Activated CD8-positive, alpha-beta memory T cell treated with anti-CD3 and anti-CD28 coated beads for 48 hours (primary cell): Measurements from ENCODE around the gene TRPC3.

ENCODE experiments used
- DNase-seq, 3 experiments: peaks; one replicate each; pipeline ENCODE4 v3.0.0-alpha.2; 2020; ENCODE audit warnings: low read depth in 2 of 3, low spot score in 2 of 3

The TRPC3 gene

DNA sequence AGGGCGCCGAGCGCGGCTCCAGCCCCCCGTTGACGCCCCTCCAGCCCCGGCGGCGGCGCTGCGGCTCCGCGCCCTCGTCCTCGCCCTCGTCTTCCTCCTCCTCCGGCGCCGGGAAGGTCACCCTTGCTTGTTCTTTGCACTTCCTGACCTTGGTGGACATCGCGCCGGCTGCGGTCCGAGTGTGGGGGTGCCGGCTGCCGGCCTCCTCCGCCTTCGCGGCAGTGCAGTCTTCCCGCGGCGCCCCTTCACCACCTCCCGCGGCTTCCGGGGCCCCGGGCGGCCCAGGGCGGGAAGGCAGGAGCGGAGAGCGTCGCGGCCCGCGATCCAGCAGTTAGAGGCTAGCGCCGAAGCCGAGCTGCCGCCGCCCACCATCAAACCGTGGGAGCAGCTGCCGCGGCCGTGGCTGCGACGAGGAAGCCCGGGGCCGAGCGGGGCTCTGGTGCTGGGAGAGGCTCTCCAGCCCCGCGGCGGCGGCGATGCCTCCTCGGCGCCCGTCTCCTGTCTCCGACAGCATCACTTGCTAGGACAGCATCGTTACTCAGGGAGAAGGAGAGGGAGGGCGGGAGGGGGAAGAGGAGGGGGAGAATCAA lies at the start of gene TRPC3:
TRPC3 (minus strand) TSS at position 540 of the 590 bp plus-strand sequence; CDS start at position 160, 380 bp downstream.
- DNase-seq: peak; percentile 4 to 14 (median 6)

DNA sequence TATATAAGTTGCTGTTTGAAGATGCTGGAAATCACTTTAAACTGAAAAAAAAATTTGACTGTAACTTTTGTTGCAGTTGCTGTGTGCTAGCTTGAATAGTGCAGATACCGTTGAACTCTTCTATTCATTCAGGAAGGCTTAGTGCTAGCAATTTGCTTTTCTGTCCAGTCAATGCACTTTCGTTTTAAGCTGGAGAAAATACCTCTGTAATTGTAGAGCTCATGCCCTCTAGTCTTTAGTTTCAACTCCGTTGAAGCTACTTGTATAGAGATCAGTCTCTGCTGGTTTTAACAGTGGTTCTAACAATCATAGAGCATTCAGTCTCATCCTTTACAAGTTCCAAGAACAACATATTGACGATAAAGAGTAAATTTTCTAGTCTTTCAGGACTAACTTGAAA lies 49.0 kb upstream of the TRPC3 start:
- DNase-seq: no peak

DNA sequence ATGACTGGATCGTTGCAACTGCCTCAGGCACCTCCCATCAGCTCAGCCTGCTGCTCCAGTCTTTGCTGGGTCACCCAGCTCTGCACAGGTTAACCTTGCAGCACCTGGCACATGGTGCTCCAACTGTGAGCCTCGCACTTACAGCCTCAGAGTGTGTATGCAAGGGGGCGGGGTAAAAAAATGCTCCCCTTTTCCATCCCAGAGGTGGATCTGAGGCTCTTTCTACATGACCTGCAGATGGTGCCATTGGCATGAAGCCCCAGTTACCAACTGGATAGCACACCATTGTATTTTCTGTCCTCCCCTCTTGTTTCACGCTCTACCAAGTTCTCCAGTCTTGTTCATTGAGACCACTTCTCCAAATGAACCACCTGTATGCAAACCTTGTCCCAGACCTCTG lies 46.2 kb upstream of the TRPC3 start:
- DNase-seq: no peak

DNA sequence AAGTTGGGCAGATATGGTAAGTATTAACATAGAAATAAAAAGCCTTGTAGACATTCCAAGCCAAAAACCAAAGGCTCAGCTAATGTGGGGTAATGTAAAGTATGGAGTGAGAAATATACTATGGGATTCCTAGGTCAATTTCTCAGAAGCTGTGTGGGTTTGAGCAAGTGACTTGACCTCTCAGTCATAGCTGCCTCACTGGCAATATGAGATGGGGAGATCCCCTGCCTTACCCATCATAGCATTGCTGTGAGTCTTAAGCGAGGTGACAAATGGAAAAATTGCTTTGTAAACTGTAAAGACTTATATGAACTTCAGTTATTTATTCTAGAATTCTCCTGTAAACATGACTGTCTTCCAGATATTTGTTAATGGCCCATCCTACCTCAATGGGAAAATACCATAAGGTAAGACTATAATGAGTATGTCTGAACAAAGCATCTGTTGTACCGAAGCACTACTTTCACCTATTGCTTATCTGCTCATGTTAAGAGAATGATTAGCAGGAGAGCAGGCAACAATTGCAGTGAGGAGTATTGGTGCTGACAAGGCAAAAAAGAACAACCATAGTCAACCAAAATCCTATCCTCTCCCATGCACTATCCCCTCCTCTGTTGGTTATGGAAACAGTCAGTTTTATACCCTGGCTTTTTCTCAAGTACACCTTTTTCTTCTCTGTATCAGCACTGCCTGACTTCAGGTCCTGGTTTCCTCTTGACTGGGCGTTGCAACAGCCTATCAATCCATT lies 44.1 kb upstream of the TRPC3 start:
- no peak for DNase-seq

DNA sequence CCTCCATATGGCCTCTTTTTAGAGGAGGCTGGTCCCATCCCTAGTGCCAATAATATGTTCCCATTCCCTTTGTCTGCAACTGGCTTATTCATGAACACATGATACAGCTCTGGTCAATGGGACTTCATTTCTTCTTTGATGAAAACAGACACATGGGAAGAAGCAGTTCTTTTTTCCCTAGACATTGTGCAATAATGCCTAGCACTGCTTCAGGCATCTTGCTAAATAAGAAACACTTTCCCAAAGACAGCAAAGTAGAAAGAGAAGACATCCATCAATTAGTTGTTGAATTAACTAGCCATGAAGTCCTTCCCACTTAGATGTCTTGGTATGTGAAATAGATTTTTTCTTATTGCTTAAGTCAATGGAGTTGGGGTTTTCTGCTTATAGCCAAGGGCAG lies 40.1 kb upstream of the TRPC3 start:
- DNase-seq: no peak

DNA sequence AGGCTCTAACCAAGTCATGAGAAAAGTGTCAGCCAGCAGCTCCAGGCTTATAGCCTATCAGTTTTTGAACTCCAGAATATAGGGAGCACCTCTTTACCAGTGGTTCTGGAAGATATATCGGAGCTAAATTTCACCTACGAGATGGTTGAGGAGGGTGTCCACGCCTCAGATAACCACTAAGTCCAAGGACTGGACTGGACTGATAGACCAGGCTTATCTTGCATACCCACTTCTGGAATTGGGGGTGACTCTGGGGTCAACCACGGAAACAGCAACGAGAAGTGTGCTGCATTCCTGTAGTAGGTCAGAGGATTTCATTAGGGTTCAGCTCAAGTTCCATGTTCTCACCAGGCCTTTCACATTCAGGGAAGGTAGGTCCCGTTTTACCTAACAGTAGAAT lies 38.6 kb upstream of the TRPC3 start:
- DNase-seq: no peak

DNA sequence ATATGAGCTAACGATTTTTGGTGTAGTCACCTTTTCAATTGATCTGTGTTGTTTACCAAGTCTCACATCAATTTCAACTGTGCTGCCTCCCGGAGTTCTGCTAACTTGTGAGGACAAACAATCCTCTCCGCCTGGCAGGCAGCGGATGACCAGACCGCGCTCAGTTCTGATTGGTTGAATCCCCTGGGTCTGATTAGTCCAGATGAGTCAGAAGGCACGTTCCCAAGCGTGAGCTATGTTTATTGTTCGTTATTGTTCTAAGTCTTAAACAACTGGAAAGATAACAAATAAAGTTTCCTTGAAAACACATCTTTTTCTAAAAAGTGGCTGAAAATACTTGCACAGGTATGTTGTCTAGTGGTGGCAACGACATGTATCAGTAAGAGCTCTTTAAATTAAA lies 37.9 kb upstream of the TRPC3 start:
- DNase-seq: no peak

DNA sequence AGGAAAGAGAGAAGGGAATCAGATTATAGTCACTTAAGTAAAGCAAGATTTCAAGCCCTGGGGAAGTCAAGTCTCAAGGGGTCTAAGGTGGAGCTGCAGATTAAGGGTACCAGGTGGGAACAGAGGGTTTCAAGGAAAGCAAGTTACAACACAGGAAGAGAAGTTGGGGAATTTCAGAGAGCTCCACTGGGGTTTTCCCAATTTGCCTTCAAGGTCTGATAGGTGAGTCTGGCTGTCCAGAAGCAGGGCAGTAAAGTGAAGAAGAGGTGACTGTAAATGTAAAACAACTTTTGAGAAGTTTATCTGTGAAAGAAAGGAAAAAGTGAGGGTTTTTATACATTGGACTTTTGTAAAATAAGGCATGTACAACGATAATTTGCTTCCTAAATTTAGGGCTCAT lies 37.1 kb upstream of the TRPC3 start:
- no peak for DNase-seq

DNA sequence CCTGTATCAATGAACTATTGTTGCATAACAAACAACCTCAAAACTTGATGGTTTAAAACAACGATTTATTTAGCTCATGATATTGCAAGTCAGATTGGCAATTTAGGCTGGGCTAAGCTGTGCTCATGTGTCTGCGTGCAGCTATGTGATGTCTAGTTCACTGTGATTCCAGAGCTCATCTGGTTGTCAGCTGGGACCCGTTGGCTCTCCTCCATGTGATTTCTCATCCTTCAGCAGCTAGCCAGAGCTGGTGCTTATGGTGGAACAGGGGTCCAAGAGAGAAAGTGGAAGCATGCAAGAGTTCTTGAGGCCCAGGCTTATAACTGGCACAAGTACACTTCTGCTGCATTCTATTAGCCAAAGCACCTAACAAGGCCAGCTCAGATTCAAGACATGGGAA lies 28.8 kb upstream of the TRPC3 start:
- no peak for DNase-seq

DNA sequence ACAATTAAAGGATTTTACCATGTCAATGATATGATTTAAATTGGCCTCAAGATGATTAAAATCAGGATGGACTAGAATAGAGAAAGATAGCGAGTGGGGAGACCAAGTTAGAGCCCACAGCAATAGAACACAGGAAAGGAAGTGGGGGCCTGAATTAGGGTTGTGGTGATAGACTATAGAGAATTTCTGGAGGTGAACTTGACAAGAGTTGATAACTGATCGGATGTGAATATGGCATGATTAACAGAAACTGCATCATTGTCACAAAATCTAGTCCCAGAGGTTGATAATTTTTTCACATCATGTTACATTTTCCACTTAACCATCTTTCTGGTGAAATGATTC lies 26.3 kb upstream of the TRPC3 start:
- no peak for DNase-seq

DNA sequence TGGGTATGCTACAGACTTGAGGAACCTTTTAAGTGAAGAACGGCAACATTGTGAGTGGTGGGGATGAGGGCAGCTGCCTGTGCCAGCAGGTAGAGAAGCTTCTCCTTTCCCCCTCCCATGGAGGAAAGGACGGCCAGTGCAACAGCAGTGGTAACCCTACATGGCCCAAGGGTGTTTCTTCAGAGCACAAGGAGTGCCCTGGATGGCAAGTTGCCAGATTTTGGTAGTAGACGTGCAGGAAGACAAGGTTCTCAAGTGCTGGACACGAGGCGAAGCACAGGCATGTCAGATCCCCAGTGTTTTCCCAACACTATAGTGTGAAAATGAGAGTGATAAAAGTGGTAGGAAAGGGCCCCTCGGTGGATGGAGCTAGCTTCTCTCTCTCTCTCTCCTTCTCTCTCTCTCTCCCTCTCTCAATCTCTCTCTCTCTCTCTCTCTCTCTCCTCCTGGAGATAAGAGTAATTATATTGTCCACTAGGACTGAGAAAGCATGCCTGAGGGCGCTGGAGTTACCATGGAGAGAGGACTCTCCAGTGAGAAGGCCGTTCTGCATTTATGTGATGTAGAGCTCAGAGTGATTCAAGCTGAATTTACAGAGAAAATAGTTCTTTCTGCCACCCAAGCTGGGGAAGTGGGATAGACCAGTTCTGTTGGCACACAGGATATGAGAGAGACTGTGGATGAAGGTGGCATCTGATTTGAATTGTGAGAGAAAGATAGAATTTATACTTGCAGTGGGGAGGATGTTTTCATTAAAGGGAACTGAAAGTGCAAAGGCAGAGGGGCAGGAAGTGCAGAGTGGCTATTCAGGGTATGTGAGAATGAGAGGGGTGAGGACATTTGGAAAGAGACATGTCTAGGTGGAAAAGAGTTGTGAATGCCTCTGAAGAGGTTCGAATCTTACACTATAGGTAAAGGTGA lies 25.7 kb upstream of the TRPC3 start:
- DNase-seq: no peak

DNA sequence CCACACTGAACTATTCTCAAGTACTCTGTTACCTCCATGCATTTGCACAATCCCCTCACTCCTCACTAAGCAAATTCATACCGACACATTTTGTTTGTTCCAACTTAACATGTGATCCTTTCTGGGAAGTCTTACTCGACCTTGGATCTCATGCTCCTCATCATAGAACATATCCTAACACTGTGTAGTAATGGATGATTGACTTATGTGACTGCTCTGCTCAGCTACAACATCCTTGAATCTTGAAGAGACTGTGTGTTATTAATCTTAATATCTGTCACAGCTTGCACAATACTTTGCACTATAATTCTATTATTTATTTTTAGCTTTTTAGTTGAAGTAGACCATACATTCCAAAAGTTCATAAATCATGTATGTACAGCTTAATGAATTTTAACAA lies 23.9 kb upstream of the TRPC3 start:
- no peak for DNase-seq

DNA sequence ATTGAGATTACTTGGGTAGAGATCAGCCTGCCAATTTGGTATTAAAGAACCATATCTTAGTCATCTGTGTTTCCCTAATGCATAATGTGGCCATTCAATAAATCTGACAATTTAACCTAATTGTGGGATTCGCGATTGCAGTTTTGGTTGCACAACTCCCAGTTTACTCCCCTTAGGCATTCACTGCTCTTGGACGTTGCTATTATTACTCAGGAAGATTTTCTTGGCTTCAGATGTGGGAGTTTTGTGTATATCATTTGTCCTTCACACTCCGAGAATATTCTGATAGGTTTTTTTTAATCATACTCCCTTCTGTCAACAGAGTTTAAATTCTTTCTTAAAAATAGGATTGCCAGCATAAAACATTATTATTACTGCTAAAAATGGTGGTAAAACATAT lies 22.0 kb upstream of the TRPC3 start:
- DNase-seq: no peak

DNA sequence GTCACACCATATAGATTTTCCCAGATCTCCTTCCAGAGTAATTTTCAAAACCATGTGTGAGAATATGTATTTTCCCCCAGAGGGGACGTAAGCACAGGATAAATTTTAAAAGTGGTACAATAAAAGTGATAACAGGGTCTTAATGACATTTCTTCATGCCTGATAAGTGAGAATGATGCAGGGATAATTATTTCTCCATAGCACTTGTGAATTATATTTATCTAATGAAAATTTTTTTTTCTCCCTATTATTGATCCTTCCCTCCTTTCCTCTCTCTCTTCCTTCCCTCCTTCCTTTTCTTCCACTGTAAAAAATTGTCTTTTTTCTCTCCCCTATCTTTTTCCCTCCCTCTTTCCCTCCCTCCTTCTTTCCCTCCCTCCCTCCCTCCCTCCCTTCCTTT lies 17.0 kb upstream of the TRPC3 start:
- no peak for DNase-seq

DNA sequence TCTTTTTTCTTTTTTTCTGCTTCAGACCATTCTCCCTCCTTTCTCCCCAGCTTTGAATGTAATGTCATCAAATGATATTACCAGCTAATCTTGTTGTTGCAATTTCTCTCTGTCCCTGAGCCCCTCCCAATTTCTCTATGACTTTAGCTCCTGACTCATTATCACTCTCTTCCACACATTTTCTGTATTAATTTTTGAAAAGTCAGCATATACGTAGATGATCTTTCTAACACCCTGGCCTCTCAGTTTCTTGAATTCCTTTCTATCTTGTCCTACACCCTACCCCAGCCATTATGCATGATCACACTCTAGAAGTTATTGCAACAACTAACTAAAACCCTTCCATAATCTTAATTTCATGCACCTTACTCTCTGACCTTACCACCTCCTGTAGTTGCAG lies 13.1 kb upstream of the TRPC3 start:
- DNase-seq: no peak

DNA sequence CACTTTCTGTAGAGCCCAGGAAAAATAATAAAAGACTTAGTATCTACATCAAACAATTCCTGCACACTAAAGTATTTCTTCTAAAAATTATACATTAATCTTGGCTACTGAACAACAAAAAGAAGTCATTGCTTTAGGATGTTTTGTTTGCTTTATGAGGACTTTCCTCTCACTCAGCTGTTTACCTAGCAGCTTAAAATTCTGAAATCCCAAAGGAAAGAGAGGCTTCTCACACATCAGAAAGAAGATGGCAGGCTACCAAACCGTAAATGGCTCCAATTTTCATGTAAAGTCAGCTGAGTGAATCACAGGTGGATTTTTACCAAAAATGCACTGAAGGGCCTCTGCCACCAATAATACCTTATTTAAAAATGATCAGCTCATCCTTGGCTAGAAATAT lies 9.0 kb upstream of the TRPC3 start:
- DNase-seq: no peak

DNA sequence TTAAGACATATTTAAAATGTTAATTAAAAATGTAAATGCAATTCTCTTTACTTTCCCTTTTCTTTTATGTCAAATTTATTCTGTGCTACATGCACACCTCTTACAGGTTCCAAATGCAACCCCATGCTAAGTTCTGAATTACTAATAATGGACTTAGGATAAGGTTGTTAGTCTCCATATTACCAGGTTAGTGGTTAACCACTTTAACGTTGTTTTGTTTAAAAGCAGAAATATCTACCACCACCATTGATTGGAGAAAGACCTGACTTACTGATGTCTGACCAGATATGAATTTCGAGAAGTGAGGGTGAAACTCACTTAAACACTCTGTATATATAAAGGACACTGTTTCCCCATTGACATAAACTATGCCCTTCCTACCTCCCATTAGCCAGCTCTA lies 6.9 kb upstream of the TRPC3 start:
- no peak for DNase-seq

DNA sequence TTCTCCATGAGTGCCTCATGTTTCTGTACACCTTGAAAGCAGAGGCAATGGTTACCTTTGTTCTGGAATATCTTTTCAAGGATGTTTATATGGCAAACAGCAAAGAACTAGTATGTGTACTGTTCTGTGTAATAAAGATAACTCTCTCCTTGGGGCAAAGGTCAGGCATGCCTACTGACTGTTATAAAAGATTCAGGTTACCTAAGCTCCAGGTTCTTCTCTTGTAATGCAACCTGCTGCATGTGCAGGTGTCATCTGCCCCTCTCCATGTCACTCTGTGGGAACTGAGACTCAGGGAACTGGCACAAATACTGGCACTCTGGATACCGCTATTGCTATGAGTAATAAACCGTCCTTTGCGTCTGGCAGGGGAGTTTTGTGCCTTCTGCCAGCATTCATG lies 5.4 kb upstream of the TRPC3 start:
- no peak for DNase-seq

DNA sequence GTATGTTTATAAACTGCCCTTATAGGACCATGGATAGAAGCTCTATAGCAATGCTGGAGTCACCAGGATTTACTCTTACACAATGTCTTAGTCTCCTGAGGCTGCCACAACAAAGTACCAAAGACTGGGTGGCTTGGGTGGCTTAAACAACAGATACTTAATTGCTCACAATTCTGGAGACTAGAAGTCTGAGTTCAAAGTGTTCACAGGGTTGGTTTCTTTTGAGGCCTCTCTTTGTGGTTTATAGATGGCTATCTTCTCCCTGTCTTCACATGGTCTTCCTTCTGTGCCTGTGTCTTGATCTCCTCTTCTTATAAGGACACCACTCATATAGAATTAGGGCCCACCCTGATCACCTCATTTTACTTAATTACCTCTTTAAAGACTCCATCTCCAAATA lies 2.0 kb upstream of the TRPC3 start:
- no peak for DNase-seq

DNA sequence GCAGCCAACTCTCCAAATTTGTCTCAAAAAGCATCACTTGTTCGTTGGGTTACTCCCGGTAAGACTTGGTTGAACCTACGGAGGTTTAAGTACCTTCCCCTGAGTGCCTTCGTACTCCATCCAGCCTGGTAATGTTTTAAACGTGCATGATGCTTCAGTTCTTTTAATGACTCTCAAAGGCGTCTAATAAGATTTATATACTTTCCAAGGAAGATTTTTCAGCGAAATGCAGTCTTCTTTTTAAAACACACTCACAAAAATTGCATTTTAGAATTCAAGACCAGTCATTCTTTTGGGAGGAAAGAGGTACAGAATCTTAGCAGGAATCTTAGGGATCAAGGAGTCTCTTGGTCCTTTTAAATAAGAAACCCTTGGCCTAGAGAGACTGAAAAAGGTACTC lies 430 bp upstream of the TRPC3 start:
- DNase-seq: no peak

DNA sequence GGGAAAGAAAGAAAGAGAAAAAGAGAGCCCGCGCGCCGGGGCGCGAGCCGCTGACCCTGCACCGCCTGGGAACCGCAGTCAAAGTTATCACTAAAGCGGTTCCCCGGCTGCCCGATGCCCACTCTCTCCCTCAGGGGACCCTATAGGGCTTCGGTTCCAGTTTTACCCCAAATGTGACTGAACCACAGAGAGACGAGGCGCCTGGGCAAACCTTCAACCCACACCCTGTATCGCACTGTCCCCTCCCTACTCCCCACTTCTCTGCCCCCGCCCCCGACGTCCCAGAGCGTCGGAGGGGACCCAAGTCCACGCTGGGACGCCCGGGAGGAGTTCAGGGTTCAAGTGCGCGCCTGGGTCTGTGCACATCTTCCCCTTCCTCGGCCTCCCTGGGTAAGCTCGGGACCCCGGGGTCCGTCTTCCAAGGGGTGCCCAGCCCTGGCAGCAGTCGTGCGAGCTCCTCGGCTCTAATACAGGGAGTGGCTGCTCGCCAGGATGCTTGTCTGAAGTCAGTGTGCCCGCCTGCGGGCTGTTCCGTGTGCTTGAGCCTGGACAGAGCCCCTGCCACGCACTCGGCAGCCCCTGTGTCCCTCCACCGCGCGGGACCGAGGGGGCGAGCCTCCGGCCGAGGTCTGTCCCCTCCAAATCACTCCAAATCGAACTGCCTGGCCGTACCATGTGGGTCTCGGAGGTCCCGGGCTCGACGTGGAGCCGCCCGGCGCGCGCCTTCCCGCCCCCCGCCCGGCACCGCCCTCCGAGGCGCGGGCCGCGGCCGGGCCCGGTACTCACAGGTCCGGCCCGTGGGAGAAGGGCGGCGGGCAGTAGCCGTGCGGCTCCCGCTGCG lies 960 bp downstream of the TRPC3 start:
- DNase-seq: peak; percentile 0 to 15 (median 3)
